Measurements from ENCODE around the gene PLS1.
A peak's percentile ranks its signal among the peaks of the same experiment; 100 is the strongest.

Gene PLS1

GRCh38 chr3:142642956-142643355, 46.8 kb downstream of the PLS1 start:
- DNase-seq: no peak

DNA sequence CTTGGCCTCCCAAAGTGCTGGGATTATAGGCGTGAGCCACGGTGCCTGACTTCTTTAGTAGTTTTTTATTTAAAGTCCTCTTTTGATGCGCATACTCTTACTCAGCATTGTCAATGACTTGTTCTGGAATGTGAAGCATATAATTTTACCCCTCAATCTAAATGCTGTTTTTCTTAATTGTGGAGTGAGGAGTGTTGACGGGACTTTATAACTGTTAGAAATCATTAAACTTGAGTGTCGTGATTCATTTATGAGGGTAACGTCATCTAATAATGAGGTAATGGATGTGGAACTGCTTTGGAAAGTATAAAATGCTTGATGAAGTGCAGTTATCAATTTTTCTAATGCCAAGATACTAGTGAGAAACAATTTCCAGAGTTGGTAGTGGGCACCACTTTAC, 48.3 kb downstream of the PLS1 start:
- DNase-seq: no peak

GRCh38 chr3:142645236-142645793, 49.1 kb downstream of the PLS1 start:
- DNase-seq: no peak

DNA sequence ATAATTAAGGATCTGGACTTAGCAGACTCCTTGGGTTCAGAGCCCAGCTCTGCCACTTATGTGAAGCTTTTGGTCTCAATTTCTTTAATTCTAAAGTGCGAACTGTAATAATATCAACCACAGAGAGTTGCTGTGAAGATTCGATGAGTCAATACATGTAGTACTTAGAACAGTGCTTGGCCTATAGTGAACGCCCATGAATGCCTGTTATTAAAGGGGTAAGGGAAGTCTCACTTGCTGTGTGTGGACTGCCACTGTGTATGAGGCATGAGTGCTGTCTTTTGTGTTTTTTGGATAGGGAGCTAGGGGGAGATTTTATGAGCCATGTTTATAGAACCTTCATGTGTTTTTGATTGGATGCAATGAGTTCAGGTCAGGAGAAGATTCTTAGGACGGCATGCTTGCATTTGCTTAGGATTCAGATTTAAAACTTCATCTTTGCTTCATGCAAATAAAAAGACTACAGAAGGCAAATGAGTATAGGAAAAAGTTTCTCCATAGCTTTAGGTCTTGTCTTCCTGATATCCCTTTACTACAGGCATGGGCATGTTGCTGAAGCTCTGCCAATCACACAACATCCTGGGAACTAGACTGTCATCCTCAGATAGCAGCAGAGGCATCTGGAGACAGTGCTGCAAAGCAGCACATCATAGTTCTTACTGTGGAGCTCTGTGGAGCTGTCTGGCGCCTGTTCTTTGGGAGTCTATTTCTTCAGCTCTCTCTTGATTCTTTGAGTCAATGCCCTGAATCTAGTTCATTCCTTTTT, 50.0 kb downstream of the PLS1 start:
- peak; percentile 14 for DNase-seq

GRCh38 chr3:142647856-142648255, 51.7 kb downstream of the PLS1 start:
- no peak for DNase-seq

DNA sequence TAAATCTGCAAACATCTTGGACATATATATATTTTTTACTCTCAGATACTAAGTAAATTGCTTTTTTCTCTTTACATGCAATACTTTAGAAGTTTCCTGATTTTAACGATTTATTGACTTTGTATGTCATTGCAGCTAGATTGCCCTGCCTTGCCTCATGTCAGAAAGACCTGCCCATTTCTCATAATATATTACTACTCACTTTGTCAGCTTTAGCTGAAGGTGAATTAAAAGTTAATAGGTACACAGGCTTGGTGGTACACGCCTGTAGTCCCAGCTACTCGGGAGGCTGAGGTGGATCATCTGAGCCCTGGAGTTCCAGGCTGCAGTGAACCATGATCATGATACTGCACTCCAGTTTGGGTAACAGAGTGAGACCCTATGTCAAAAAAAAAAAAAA, 52.8 kb downstream of the PLS1 start:
- no peak for DNase-seq

- no peak for DNase-seq
Measured at GRCh38 chr3:142650001-142650693, 54.0 kb downstream of the PLS1 start.

DNA sequence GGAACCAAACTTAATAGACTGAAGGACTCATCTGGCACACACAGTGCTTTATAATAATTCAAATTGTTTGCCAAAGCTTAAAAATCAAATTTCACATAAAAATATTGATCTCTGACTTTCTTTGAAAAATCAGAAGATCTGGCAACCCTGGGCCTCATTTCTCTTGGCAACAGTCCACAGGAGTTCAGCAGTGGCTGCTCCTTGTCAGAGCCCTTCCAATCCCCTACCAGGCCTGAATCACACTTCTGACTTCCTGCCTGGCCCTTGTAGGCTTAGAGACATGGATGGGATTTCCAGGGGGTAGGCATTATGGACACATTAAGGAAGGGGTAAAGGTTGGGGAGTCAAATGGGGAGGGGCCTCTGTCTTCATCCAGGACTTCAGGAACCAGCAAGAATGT, 55.5 kb downstream of the PLS1 start:
- no peak for DNase-seq

DNA sequence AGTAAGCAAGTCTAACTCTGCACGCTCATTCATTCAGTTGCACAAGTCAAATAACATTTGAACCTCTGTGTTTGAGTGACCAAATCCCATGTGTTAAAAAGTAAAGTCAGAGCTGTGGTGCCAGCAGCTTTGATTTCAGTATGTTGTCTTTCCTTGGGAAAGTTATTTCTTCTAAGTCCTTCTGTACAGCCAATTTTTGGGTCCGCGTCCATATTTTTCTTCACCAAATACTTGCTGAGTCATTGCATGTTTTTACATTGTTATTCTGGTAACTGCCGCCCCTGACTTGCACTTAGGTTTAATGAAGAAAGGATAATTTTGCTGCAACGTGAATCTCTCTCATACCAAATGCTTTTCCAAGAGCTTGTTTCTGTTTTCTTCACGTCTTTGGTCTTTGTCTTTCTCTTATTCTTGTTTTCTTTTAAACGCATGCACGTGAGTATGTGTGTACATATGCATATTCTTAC, 56.7 kb downstream of the PLS1 start:
- DNase-seq: no peak

DNA sequence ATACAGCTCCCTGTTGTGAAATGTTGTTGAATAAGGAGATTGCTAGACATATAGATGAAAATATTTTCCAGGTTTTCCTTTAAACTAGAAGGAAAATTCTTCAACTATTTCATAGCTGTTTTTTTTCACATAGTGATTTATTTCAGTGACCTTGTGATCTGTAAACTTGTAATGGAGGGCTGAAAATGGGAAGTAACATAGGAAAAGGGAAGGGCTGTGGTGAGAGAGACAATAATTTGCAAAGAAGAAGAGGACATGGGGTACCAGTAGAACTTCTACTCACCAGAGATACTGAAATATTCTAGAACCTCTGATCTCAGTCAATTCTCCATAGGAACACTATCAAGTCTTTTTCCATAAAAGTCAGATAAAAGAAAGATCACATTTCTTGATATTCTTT, 60.4 kb downstream of the PLS1 start:
- no peak for DNase-seq

DNA sequence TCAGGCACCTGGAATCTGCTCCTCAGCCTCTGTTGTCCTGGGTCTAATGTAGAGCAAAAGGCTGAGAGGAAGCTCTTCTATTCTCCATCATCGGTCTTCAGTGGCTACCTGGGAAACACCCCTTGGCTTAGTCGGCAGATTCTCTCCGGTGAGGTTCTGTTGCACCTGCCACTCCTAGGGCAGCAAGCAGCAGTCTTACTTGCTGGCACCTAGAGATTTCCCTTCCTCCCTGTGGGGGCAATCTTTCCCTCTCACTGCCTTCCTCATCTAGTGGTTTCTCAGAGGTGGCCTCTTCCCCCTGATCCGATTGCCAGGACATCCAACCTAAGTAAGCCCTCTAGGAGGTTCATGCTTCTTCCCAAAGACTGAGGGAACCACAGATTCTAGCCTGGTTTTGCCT, 60.8 kb downstream of the PLS1 start:
- DNase-seq: no peak

- DNase-seq: no peak
Measured at GRCh38 chr3:142660383-142660782, 64.2 kb downstream of the PLS1 start.

DNA sequence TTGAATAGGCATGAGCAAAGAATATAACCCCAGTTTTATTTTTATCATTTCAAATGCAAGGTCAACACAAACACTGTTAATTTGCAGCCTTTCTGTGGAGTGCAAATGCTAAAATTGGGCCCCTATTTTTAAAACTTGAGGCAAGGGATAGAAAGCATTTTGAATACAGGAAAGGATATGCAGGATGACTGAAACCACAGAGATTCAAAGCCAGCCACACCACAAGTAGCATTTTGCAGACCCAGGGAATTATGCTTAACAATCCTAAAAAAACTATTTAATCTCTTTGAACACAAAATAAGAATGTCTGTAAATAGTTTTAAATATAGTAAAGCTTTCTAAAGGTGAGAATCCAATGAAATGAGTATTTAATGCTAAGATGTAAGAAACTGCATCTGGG, 64.7 kb downstream of the PLS1 start:
- DNase-seq: no peak

DNA sequence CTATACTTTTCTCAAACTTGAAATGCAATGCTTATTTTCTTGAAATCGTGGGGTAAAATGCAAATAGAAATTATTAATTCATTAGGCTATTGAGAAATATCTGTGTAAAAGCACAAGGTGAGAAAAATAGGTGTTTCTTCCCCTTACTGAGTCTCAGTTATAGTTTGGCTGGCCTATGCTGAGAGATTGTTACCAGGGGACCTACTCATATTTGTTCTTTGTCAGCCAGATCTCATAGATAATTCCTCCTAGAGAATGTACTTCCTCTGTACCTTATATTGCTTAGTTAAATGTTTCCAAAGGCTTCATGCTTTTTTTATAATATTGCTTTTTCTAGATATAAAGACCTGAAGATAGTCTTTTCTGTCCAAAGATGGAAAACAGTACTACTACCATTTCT, 67.7 kb downstream of the PLS1 start:
- no peak for DNase-seq

GRCh38 chr3:142664311-142664710, 68.1 kb downstream of the PLS1 start:
- no peak for DNase-seq

DNA sequence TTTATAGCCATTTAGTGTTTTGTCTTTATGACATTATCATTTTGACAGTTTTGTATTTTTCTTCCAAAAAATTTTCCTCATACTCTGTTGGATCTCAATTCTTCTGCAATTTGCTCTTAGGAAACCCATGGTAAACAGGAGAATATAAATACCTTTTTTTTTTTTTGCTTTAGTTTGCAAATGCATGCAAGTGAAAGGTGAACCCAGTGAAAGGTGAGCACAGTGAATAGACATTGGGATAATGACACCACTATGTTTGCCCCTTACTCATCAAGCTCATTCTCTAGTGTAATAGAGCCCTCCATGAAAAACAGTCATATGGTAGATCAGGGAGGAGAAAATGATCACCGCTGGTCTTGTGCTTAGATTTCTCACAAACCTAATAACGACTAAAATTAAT, 68.6 kb downstream of the PLS1 start:
- no peak for DNase-seq

- no peak for DNase-seq
Measured at GRCh38 chr3:142670120-142670519, 73.9 kb downstream of the PLS1 start.

GRCh38 chr3:142676151-142676550, 80.0 kb downstream of the PLS1 start:
- no peak for DNase-seq

DNA sequence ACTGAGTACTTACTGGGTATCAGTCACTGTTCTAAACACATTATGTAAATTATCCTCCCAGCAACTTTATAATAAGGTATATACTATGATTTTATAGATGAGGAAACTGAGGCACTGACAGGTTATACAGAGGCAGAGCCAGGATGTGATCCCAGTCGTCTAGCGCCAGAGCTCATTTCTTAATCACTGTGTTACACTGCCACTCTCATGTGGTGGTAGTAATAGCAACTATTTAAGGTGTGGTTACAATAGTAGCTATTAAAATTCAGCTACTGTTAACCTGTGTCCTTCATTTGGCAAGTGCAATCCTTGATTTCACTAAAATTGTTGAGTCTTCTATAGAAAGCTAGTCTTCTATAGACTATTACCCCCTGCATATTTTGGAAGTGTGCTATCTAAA, 84.5 kb downstream of the PLS1 start:
- no peak for DNase-seq

GRCh38 chr3:142690613-142691012, 94.4 kb downstream of the PLS1 start:
- no peak for DNase-seq

- DNase-seq: no peak
Measured at GRCh38 chr3:142691527-142691926, 95.3 kb downstream of the PLS1 start.

DNA sequence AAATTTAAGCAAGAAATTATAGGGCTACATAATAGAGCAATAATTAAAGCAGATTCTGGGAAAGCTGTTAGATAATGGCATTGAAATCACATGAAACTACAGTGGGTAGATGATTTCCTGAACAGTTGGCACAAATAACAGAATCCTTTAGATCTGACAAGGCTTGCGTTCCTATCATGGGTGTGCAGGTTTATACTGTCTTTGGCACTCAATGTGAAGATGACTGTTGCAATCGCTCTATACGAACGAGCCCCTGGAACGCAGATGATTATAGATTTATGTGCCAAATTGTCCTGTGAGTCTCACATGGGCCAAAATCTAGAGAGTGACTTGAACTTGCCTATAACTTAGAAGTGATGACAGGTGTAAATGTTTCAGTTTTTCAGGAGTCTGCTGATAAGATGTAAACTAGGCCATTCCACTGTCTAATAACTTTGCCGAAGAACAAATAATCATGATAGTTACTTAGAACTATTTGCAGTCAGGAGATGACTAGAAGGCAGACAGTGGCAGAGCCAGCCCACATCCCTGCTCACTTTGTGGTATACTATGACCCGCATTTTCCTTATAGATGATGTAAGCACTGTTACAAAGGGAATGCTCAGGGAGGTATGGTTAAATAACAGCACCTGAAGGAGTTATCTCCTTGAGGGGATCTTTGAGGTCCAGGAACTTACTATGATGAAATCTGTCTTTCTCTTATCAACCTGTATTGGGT, 97.1 kb downstream of the PLS1 start:
- DNase-seq: no peak

- DNase-seq: no peak
Measured at GRCh38 chr3:142694225-142694624, 98.0 kb downstream of the PLS1 start.

DNA sequence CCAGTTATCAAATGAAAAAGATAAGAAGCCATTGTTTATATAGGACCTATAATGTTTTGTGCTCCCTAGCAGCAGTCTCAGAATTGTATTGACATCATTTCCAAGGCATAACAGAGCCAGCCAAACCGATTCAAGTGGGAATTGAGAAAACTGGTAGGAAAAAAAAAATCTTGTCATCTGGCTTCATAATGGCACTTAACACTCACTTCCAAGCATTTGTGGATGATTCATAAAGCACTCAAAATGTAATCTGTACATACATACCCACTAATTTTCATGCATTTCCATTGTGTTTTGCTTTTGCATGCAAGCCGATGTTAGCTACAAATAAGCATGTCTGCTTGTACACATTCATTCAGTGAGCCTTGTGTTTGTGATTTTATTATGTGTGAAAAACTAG, 109.0 kb downstream of the PLS1 start:
- DNase-seq: no peak
